ENCODE results near the gene CCER1. TPM values are rescaled to one million over a fixed set of nuclear protein-coding genes. Genes with fewer than 3 reads are reported as not detected.

The CCER1 gene
- total RNA-seq, 1 experiment from 2014 or later, result not detected

GRCh38 chr12:90940872-90941499, 14.0 kb downstream of the CCER1 start:
- peak; percentile 15 for DNase-seq (ENCODE audit: low read depth, low spot score)
- ChIA-PET CTCF (interaction anchor here (0.5 kb wide), 1 partner anchor 1263 kb away, joined by 9 read pairs; no protein-coding TSS in a partner anchor), POLR2A (no interaction called here)
- no TSS peak for BruUV-seq (replicated peaks)
- ATAC-seq, result peak; percentile 84
- Histone ChIP-seq H3K4me1 (ENCODE audit: control insufficient read depth, insufficient read depth, low read length) (no peaks in the 10 kb centered on the region), H3K27me3 (ENCODE audit: control insufficient read depth, insufficient read depth, low read length) (no peaks in the 10 kb centered on the region), H3K4me3 (ENCODE audit: low read depth in 2 of 2, low read length in 2 of 2) (no peak overlapping the region), H3K36me3 (ENCODE audit: control insufficient read depth, insufficient read depth, low read length) (no peaks in the 10 kb centered on the region), H3K9me3 (ENCODE audit: control insufficient read depth, insufficient read depth, low read depth, low read length) (no peaks in the 10 kb centered on the region), H3K27ac (ENCODE audit: low read length) (no peak overlapping the region)
- in situ Hi-C loops (cut with HindIII; ENCODE audit: low pct_unique_long_range_greater_than_20kb, low sequenced_read_pairs), result no loop called here
- TF ChIP-seq SIN3A (IDR thresholded peaks at IDR 0.05; ENCODE audit: borderline replicate concordance, insufficient read depth, low read depth, low read length) (no peak), CTCF (IDR thresholded peaks at IDR 0.05) (peak; percentile 74; the same call in 1 of the 2 replicates), TCF7L2 (IDR thresholded peaks at IDR 0.05; ENCODE audit: low read depth, low read length) (no peak), POLR2AphosphoS5 (IDR thresholded peaks at IDR 0.05; ENCODE audit: low read depth, low read length) (no peak), REST (IDR thresholded peaks at IDR 0.05; ENCODE audit: insufficient read depth in 1 of 2, low read depth in 2 of 2, low read length in 1 of 2) (no peak)
- intact Hi-C loops (cut with micrococcal nuclease; ENCODE audit: unreplicated experiment), result loop anchor here (10.0 kb wide), 1 partner anchor 1396 kb away; no protein-coding TSS in a partner anchor

DNA sequence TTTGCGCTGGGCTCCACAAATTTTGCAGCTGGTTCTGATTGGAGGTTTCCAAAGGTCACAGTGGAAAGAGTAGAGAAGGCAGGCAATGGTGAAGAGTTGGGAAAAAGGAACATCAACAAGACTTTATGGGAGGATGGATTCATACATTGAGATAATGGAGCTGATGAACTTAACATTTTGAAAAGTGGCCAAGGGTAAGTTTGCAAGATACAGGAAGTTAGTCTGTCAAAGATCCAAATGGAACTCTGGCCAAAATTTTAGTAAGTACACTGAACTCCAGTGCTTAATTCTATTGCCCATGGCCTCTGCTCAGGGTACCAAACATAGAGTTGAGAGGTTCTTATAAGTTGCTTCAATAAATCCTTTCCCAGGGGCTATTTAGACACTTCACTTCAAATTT, 15.6 kb downstream of the CCER1 start:
- POLR2A ChIA-PET, result no interaction called here
- no TSS peak for BruUV-seq (replicated peaks)
- no peaks in the 10 kb centered on the region for H3K36me3 ChIP-seq (ENCODE audit: control insufficient read depth, insufficient read depth, low read length)
- H3K4me3 ChIP-seq (ENCODE audit: low read depth in 2 of 2, low read length in 2 of 2), result no peak overlapping the region
- intact Hi-C loops (cut with micrococcal nuclease; ENCODE audit: unreplicated experiment) (no loop called here), in situ Hi-C loops (cut with HindIII; ENCODE audit: low pct_unique_long_range_greater_than_20kb, low sequenced_read_pairs) (no loop called here)
- no peaks in the 10 kb centered on the region for H3K9me3 ChIP-seq (ENCODE audit: control insufficient read depth, insufficient read depth, low read depth, low read length)
- DNase-seq (ENCODE audit: low read depth, low spot score) (no peak), ATAC-seq (no peak)
- H3K4me1 ChIP-seq (ENCODE audit: control insufficient read depth, insufficient read depth, low read length), result no peaks in the 10 kb centered on the region
- H3K27me3 ChIP-seq (ENCODE audit: control insufficient read depth, insufficient read depth, low read length), result no peaks in the 10 kb centered on the region
- CTCF ChIA-PET, result no interaction called here
- TF ChIP-seq CTCF (IDR thresholded peaks at IDR 0.05) (no peak), POLR2AphosphoS5 (IDR thresholded peaks at IDR 0.05; ENCODE audit: low read depth, low read length) (no peak), SIN3A (IDR thresholded peaks at IDR 0.05; ENCODE audit: borderline replicate concordance, insufficient read depth, low read depth, low read length) (no peak), TCF7L2 (IDR thresholded peaks at IDR 0.05; ENCODE audit: low read depth, low read length) (no peak), REST (IDR thresholded peaks at IDR 0.05; ENCODE audit: insufficient read depth in 1 of 2, low read depth in 2 of 2, low read length in 1 of 2) (no peak)
- no peak overlapping the region for H3K27ac ChIP-seq (ENCODE audit: low read length)

Data from Panc1 (cell line).